Embryonic facial prominence (tissue), 1 donor: Measurements from ENCODE around the gene SNX4.

Experiments
- DNase-seq: peaks from one replicate; pipeline ENCODE4 v3.0.0-alpha.2; 2016; ENCODE audit errors: extremely low spot score

The SNX4 gene

DNA sequence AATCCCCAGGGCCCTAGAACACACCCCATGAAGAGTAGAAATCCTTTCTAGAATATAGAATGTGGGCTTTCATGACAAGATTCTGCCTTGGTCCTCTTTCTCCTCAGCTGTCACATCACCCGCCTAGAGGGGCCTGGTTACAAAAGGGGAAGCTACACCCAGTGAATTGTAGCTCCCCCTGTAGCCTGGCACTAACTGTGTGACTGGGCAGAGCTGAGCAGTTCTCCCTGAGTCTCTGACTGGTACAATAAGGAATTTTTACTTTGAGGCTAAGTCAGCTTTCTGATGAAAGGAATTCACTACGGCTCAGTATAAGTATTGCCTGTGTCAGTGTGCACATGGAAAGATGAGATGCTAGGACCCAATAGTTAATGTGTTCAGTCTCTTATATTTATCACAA lies 116.2 kb downstream of the SNX4 start:
- no peak for DNase-seq

DNA sequence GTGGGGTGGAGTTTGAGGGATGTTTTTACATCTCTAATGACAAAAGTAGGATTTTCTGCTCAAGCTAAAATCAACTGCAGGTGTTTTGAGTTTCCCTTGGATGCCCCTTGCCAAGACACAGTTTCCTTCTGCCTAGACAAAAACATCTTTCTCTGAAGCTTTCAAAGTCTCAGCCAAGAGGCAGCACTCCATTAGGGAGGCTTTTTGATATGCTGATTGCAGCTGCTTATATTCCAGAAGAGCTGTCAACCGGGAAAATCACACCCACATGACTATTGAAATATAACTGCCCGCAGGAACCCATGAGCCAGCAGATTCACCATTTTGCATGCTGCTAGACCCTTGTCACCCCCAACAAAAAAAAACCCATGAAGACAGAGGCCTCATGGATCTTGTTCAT lies 117.4 kb downstream of the SNX4 start:
- DNase-seq, result no peak

- no peak for DNase-seq
Observed at GRCh38 chr3:125401402-125401801, 118.6 kb downstream of the SNX4 start.

GRCh38 chr3:125398952-125399351 lies 121.0 kb downstream of the SNX4 start:
- no peak for DNase-seq
